ENCODE results near the gene THYN1.

- TF ChIP-seq CTCF (IDR thresholded peaks at IDR 0.05), result no peak
- TF ChIP-seq POLR2A (IDR thresholded peaks at IDR 0.05), result no peak
Observed at GRCh38 chr11:134248910-134249480, 4.2 kb downstream of the THYN1 start.

Measured in testis (tissue), 2 donors.